Cardiac muscle cell (in vitro differentiated cells and primary cell): ENCODE results near the gene TMEM244. TPM values are rescaled to one million over a fixed set of nuclear protein-coding genes. Genes with fewer than 3 reads are reported as not detected.

ENCODE experiments used
- DNase-seq, 2 donors: peaks; one replicate each; pipeline versions ENCODE4 v3.0.0 to v3.0.0-alpha.2; 2010 to 2017; ENCODE audit warnings: low read depth in 1 of 2, low spot score in 1 of 2
- H3K27ac ChIP-seq: fragments of 200-600 bp; sonication (generic); 2 replicates; pipeline ENCODE4 v1.5.1; 2016
- H3K27me3 ChIP-seq: fragments of 200-600 bp; sonication (generic); 2 replicates; pipeline ENCODE4 v1.6.0; 2016; ENCODE audit warnings: control low read depth
- H3K36me3 ChIP-seq: fragments of 200-600 bp; sonication (generic); 2 replicates; pipeline ENCODE4 v1.5.1; 2016; ENCODE audit warnings: control low read depth
- H3K4me1 ChIP-seq: fragments of 200-600 bp; sonication (generic); 2 replicates; pipeline ENCODE4 v1.8.1; 2017; ENCODE audit warnings: low read depth, mild to moderate bottlenecking, mixed run types
- H3K4me3 ChIP-seq: fragments of 200-600 bp; sonication (generic); 2 replicates; pipeline ENCODE4 v1.5.1; 2016; ENCODE audit warnings: mild to moderate bottlenecking
- H3K9me3 ChIP-seq: fragments of 200-600 bp; sonication (generic); 2 replicates; pipeline ENCODE4 v1.5.1; 2017; ENCODE audit warnings: low read depth, mild to moderate bottlenecking, control low read depth
- CTCF ChIP-seq: IDR thresholded peaks from 2 replicates; pipeline ENCODE4 v1.5.1; 2012; ENCODE audit warnings: low read depth, mild to moderate bottlenecking, low read length
- polyA plus RNA-seq: library from polyadenylated mRNA; unstranded; fragments of >200 nt; fragmentation: Nextera tagmentation; extraction: Ambion mirVana; gene quantifications from 2 replicates; pipeline ENCODE4 v1.2.1, GENCODE V29; 2016
- total RNA-seq: library from RNA; depleted of rRNA; stranded (reverse); fragments of >200 nt; gene quantifications from 2 replicates; pipeline ENCODE4 v1.2.3, GENCODE V29; 2016

Gene TMEM244
- total and polyA plus RNA-seq, 2 experiments from 2014 or later, result not detected

- no peak for TF ChIP-seq CTCF
- Histone ChIP-seq H3K36me3 (no peaks in the 10 kb centered on the region), H3K27me3 (no peaks in the 10 kb centered on the region), H3K27ac (no peak overlapping the region), H3K4me3 (no peak overlapping the region), H3K4me1 (no peaks in the 10 kb centered on the region), H3K9me3 (no peaks in the 10 kb centered on the region)
- no peak for DNase-seq
Measured at GRCh38 chr6:129790785-129791184, 70.3 kb downstream of the TMEM244 start.

GRCh38 chr6:129789974-129790373, 71.1 kb downstream of the TMEM244 start:
- no peaks in the 10 kb centered on the region for H3K27me3 ChIP-seq
- H3K4me3 ChIP-seq, result no peak overlapping the region
- no peaks in the 10 kb centered on the region for H3K4me1 ChIP-seq
- no peak overlapping the region for H3K27ac ChIP-seq
- H3K9me3 ChIP-seq, result no peaks in the 10 kb centered on the region
- DNase-seq, result no peak
- H3K36me3 ChIP-seq, result no peaks in the 10 kb centered on the region
- no peak for TF ChIP-seq CTCF

- no peak overlapping the region for H3K27ac ChIP-seq
- no peaks in the 10 kb centered on the region for H3K27me3 ChIP-seq
- H3K4me3 ChIP-seq, result no peak overlapping the region
- H3K36me3 ChIP-seq, result no peaks in the 10 kb centered on the region
- TF ChIP-seq CTCF, result no peak
- no peaks in the 10 kb centered on the region for H3K9me3 ChIP-seq
- DNase-seq, result no peak
- no peaks in the 10 kb centered on the region for H3K4me1 ChIP-seq
Measured at GRCh38 chr6:129787816-129788215, 73.3 kb downstream of the TMEM244 start.

- no peaks in the 10 kb centered on the region for H3K9me3 ChIP-seq
- no peak for TF ChIP-seq CTCF
- no peaks in the 10 kb centered on the region for H3K36me3 ChIP-seq
- H3K4me1 ChIP-seq, result no peaks in the 10 kb centered on the region
- no peak for DNase-seq
- no peaks in the 10 kb centered on the region for H3K27me3 ChIP-seq
- no peak overlapping the region for H3K27ac ChIP-seq
- no peak overlapping the region for H3K4me3 ChIP-seq
Measured at GRCh38 chr6:129786548-129786947, 74.6 kb downstream of the TMEM244 start.

GRCh38 chr6:129785756-129786135, 75.4 kb downstream of the TMEM244 start:
- no peaks in the 10 kb centered on the region for H3K9me3 ChIP-seq
- H3K36me3 ChIP-seq, result no peaks in the 10 kb centered on the region
- no peak for DNase-seq
- no peak overlapping the region for H3K4me3 ChIP-seq
- no peaks in the 10 kb centered on the region for H3K27me3 ChIP-seq
- H3K4me1 ChIP-seq, result no peaks in the 10 kb centered on the region
- H3K27ac ChIP-seq, result no peak overlapping the region
- TF ChIP-seq CTCF, result no peak
